B cell (primary cell): ENCODE data around the gene RP9. TPM values are rescaled to one million over a fixed set of nuclear protein-coding genes. Genes with fewer than 3 reads are reported as not detected.

Experiments used
- ATAC-seq: fragments of 200-7000 bp; cut with Tn5 transposase; one replicate; pipeline ENCODE4 v1.10.0; 2021; ENCODE audit warnings: low read depth, mild to moderate bottlenecking, moderate number of reproducible peaks, moderate library complexity
- CTCF ChIA-PET: fragments of 350-600 bp; sonication (Branson Sonifier 250); formaldehyde crosslinking; loops from one replicate; lab custom pipeline; 2021; ENCODE audit warnings: antibody characterized with exemption, inconsistent platforms; lab: Charles Lee
- POLR2A ChIA-PET: fragments of 350-600 bp; sonication (Branson Sonifier 250); formaldehyde crosslinking; loops from one replicate; lab custom pipeline; 2021; ENCODE audit warnings: antibody characterized with exemption; lab: Charles Lee
- DNase-seq: peaks from one replicate; pipeline ENCODE4 v3.0.0; 2013
- H2AFZ ChIP-seq: 2 replicates; pipeline ENCODE4 v1.6.1; 2012; ENCODE audit warnings: mild to moderate bottlenecking, low read depth, low read length; ENCODE audit not compliant: insufficient read depth, poor library complexity, severe bottlenecking
- H3K27ac ChIP-seq, 2 donors: 1 replicate in 1 of 2; 2 replicates in 1 of 2; pipeline ENCODE4 v1.5.1; 2012 to 2013; ENCODE audit warnings: low read length in 2 of 2, mild to moderate bottlenecking in 2 of 2, moderate library complexity in 1 of 2
- H3K27me3 ChIP-seq, 4 experiments: fragments of 200-600 bp in 1 of 4; sonication (generic) in 1 of 4; replicated peaks in 1 of 4; 1 replicate in 2 of 4; 2 replicates in 2 of 4; pipeline versions ENCODE4 v1.6.1 to v1.7.0; 2013 to 2016; ENCODE audit warnings: low read length in 3 of 4, mild to moderate bottlenecking in 2 of 4, mixed read lengths in 1 of 4, moderate library complexity in 1 of 4; ENCODE audit not compliant: insufficient read depth in 4 of 4, control insufficient read depth in 3 of 4; ENCODE audit errors: control extremely low read depth in 1 of 4
- H3K36me3 ChIP-seq, 2 experiments: replicated peaks in 1 of 2; 1 replicate in 1 of 2; 2 replicates in 1 of 2; pipeline versions ENCODE4 v1.6.1 to v1.7.1; 2013; ENCODE audit warnings: low read length in 1 of 2; ENCODE audit not compliant: insufficient read depth in 2 of 2, control insufficient read depth in 1 of 2; ENCODE audit errors: control extremely low read depth in 1 of 2, extremely low read depth in 1 of 2
- H3K4me1 ChIP-seq, 2 donors: fragments of 200-600 bp in 1 of 2; sonication (generic) in 1 of 2; 1 replicate in 1 of 2; 2 replicates in 1 of 2; pipeline versions ENCODE4 v1.5.1 to v1.6.1; 2013 to 2017; ENCODE audit warnings: low read length in 2 of 2; ENCODE audit not compliant: control insufficient read depth in 2 of 2, insufficient read depth in 2 of 2
- H3K4me2 ChIP-seq: replicated peaks from 2 replicates; pipeline ENCODE3; 2012; ENCODE audit warnings: mild to moderate bottlenecking, low read depth, low read length; ENCODE audit not compliant: poor library complexity, severe bottlenecking
- H3K4me3 ChIP-seq, 5 experiments: fragments of 200-600 bp in 1 of 5; sonication (generic) in 1 of 5; 1 replicate in 3 of 5; 2 replicates in 2 of 5; pipeline versions ENCODE4 v1.5.1 to v1.7.0; 2011 to 2016; ENCODE audit warnings: low read length in 4 of 5, mild to moderate bottlenecking in 4 of 5, low read depth in 2 of 5, control low read depth in 1 of 5, moderate library complexity in 1 of 5; ENCODE audit not compliant: insufficient read depth in 1 of 5; ENCODE audit errors: control extremely low read depth in 1 of 5, extremely low read depth in 1 of 5
- H3K79me2 ChIP-seq: fragments of 200-600 bp; sonication (generic); one replicate; pipeline ENCODE4 v1.6.0; 2016; ENCODE audit warnings: low read length; ENCODE audit not compliant: control insufficient read depth, insufficient read depth
- H3K9ac ChIP-seq: fragments of 200-600 bp; sonication (generic); 2 replicates; pipeline ENCODE4 v1.6.1; 2017; ENCODE audit warnings: mild to moderate bottlenecking, low read length, moderate library complexity
- H3K9me3 ChIP-seq, 3 donors: one replicate each; pipeline versions ENCODE4 v1.6.1 to v1.7.1; 2013; ENCODE audit warnings: low read length in 2 of 3; ENCODE audit not compliant: control insufficient read depth in 2 of 3, insufficient read depth in 1 of 3; ENCODE audit errors: control extremely low read depth in 1 of 3
- H4K20me1 ChIP-seq: 2 replicates; pipeline ENCODE4 v1.6.0; 2012; ENCODE audit warnings: mild to moderate bottlenecking, low read length; ENCODE audit not compliant: insufficient read depth, control insufficient read depth, poor library complexity, severe bottlenecking
- H3K27ac Mint-ChIP-seq: one replicate; pipeline ENCODE4 v1.8.0; 2021; ENCODE audit warnings: mixed read lengths
- H3K27me3 Mint-ChIP-seq: one replicate; pipeline ENCODE4 v1.8.0; 2021; ENCODE audit warnings: mixed read lengths
- H3K4me1 Mint-ChIP-seq: one replicate; pipeline ENCODE4 v1.8.0; 2021; ENCODE audit warnings: mixed read lengths
- H3K4me3 Mint-ChIP-seq: one replicate; pipeline ENCODE4 v1.8.0; 2021; ENCODE audit warnings: mixed read lengths
- H3K9me3 Mint-ChIP-seq: one replicate; pipeline ENCODE4 v1.8.0; 2022; ENCODE audit warnings: mixed read lengths; ENCODE audit not compliant: insufficient read depth
- CTCF ChIP-seq: fragments of 200-600 bp; IDR thresholded peaks from one replicate; pipeline ENCODE4 v1.8.0; 2022; ENCODE audit warnings: antibody characterized with exemption, mild to moderate bottlenecking
- EZH2 ChIP-seq: IDR thresholded peaks from 2 replicates; pipeline ENCODE4 v1.6.1; 2012; ENCODE audit warnings: borderline replicate concordance, low read depth, mild to moderate bottlenecking, moderate library complexity, low read length; ENCODE audit not compliant: insufficient read depth, poor library complexity, severe bottlenecking
- WGBS: methylation state at CpG from one replicate; pipeline ENCODE4 v1.1.5; 2013; ENCODE audit warnings: missing lambda C conversion rate; ENCODE audit not compliant: insufficient coverage; 5-methylcytosine and 5-hydroxymethylcytosine counted together
- intact Hi-C: fragments of 100-400 bp; cut with micrococcal nuclease; formaldehyde crosslinking; loops from one replicate; pipeline ENCODE4 v1.10.0; 2022
- polyA plus RNA-seq: library from polyadenylated mRNA; depleted of rRNA; stranded (reverse); fragments of >200 nt; gene quantifications from 2 replicates; pipeline ENCODE4 v1.2.3, GENCODE V29; 2012
- total RNA-seq, 2 donors: library from RNA; stranded (reverse); fragments of 120-200 nt in 1 of 2; gene quantifications; 1 replicate in 1 of 2; 2 replicates in 1 of 2; pipeline versions ENCODE4 v1.2.3 to v1.2.4, GENCODE V29; 2013 to 2022

Gene RP9
- total and polyA plus RNA-seq, 2 donors (not counting 1 experiment from before 2014, with no cell fraction given) = 23.0 to 69.4 TPM

GRCh38 chr7:33129806-33130153 lies 20.6 kb upstream of the RP9 start:
- Mint-ChIP-seq H3K4me1 (peaks cover 24% of the 10 kb centered on the region), H3K4me3 (peak overlapping the region; percentile 97), H3K27me3 (no peaks in the 10 kb centered on the region), H3K27ac (peak overlapping the region; percentile 91), H3K9me3 (no peaks in the 10 kb centered on the region)
- H3K4me3 ChIP-seq = peak overlapping the region; percentile 39 to 81 (median 62)
- TF ChIP-seq CTCF = no peak
- TF ChIP-seq EZH2 = no peak
- CTCF ChIA-PET = interaction anchor here (0.8 to 1.7 kb wide), 4 partner anchors 20 to 329 kb away, joined by 3 to 6 read pairs (median 6); partner anchors contain the start of gene RP9
- 1% methylated on average over 9 of the region's 11 CpGs for WGBS
- intact Hi-C loops = loop anchor here (1.0 to 5.0 kb wide), 7 partner anchors 20 to 1908 kb away; partner anchors contain the start of genes AVL9, DPY19L1 and RP9
- H3K79me2 ChIP-seq = peaks cover 24% of the 10 kb centered on the region
- no peaks in the 10 kb centered on the region for H4K20me1 ChIP-seq
- peaks cover 0 to 6% (median 0%) of the 10 kb centered on the region in 3 donors for H3K9me3 ChIP-seq
- H3K27ac ChIP-seq = peak overlapping the region; percentile 22 to 79
- no peaks in the 10 kb centered on the region for H3K36me3 ChIP-seq
- POLR2A ChIA-PET = interaction anchor here (0.5 to 1.1 kb wide), 3 partner anchors 21 to 187 kb away, joined by 3 to 4 read pairs (median 4); partner anchors contain the start of gene RP9
- peak overlapping the region; percentile 82 for H3K9ac ChIP-seq
- peaks cover 7 to 9% of the 10 kb centered on the region in 2 donors for H3K4me1 ChIP-seq
- H3K27me3 ChIP-seq = no peaks in the 10 kb centered on the region
- DNase-seq = no peak
- peak overlapping the region; percentile 94 for H2AFZ ChIP-seq
- ATAC-seq = no peak
- peak overlapping the region; percentile 86 for H3K4me2 ChIP-seq
